Measurements from ENCODE around the gene KCNF1. TPM values are rescaled to one million over a fixed set of nuclear protein-coding genes. Genes with fewer than 3 reads are reported as not detected.

Gene KCNF1
- polyA plus RNA-seq, 1 donor from 2014 or later: 11.4 TPM

DNA sequence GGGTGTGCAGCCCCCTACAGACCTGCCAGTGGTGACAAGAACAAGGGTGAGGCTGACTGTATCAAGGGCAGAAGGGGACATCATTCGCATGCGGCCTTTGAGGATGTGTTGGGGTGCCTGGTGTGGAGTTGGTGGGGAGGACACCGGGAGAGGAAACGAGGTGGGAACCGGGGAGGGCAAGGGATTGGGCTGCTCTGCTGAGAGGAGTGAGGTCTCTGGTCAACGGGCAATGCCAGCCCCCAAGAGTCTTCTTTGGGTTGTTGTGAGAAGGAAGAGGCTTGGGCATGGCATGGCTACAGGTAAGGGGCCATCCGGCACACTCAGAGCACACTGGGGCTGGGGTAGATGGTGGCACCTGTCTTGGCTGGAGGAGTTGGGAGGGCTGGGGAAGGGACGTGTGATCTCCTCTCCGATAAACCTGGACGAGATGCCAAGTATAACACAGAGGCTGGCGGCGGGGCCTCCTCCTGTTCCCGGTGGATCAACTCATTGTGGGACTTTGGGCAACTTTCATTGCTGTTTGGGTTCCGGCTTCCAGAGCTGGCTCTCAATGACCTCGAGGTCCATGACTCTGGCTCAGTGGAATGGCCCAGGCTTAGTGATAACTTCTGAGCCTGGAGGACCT lies 37.0 kb downstream of the KCNF1 start:
- H4K20me1 ChIP-seq (ENCODE audit: insufficient read depth): no peaks in the 10 kb centered on the region
- H3K9me2 ChIP-seq (ENCODE audit: insufficient read depth, low read length): no peaks in the 10 kb centered on the region
- TF ChIP-seq RAD21 (conservative IDR thresholded peaks at IDR 0.05) (no peak), REST (IDR thresholded peaks at IDR 0.05; ENCODE audit: borderline replicate concordance) (no peak), MXI1 (conservative IDR thresholded peaks at IDR 0.05; ENCODE audit: poor library complexity, severe bottlenecking) (no peak), POLR2AphosphoS5 (IDR thresholded peaks at IDR 0.05) (no peak), SMC3 (conservative IDR thresholded peaks at IDR 0.05; ENCODE audit: poor library complexity) (no peak), EP300 (conservative IDR thresholded peaks at IDR 0.05; ENCODE audit: poor library complexity, severe bottlenecking) (no peak), EZH2 (IDR thresholded peaks at IDR 0.05; ENCODE audit: borderline replicate concordance, insufficient read depth, low read length, poor library complexity, severe bottlenecking) (no peak), TAF1 (IDR thresholded peaks at IDR 0.05; ENCODE audit: low read depth) (no peak), CTCF (IDR thresholded peaks at IDR 0.05; ENCODE audit: poor library complexity, severe bottlenecking) (no peak)
- no peaks in the 10 kb centered on the region for H3K9me3 ChIP-seq (ENCODE audit: low read length)
- H3K4me3 ChIP-seq (ENCODE audit: low read length): no peak overlapping the region
- no peaks in the 10 kb centered on the region for H3K79me2 ChIP-seq (replicated peaks; ENCODE audit: insufficient read depth, low read length)
- H2AFZ ChIP-seq (ENCODE audit: low read depth, low read length): no peak overlapping the region
- H3F3A ChIP-seq (ENCODE audit: insufficient read depth, low read length, poor library complexity, severe bottlenecking): no peaks in the 10 kb centered on the region
- no peak overlapping the region for H3K4me2 ChIP-seq (ENCODE audit: low read length)
- H3K27ac ChIP-seq (ENCODE audit: low read length): no peak overlapping the region
- no peak overlapping the region for H3K9ac ChIP-seq (ENCODE audit: low read length)
- no peaks in the 10 kb centered on the region for H3K27me3 ChIP-seq (ENCODE audit: insufficient read depth, low read depth, low read length)
- no peaks in the 10 kb centered on the region for H3K36me3 ChIP-seq (ENCODE audit: insufficient read depth, low read length)

GRCh38 chr2:10949835-10950234 lies 38.1 kb downstream of the KCNF1 start:
- no peaks in the 10 kb centered on the region for H3F3A ChIP-seq (ENCODE audit: insufficient read depth, low read length, poor library complexity, severe bottlenecking)
- no peak overlapping the region for H3K9ac ChIP-seq (ENCODE audit: low read length)
- TF ChIP-seq RAD21 (conservative IDR thresholded peaks at IDR 0.05) (no peak), POLR2AphosphoS5 (IDR thresholded peaks at IDR 0.05) (no peak), SMC3 (conservative IDR thresholded peaks at IDR 0.05; ENCODE audit: poor library complexity) (no peak), EZH2 (IDR thresholded peaks at IDR 0.05; ENCODE audit: borderline replicate concordance, insufficient read depth, low read length, poor library complexity, severe bottlenecking) (no peak), EP300 (conservative IDR thresholded peaks at IDR 0.05; ENCODE audit: poor library complexity, severe bottlenecking) (no peak), REST (IDR thresholded peaks at IDR 0.05; ENCODE audit: borderline replicate concordance) (no peak), MXI1 (conservative IDR thresholded peaks at IDR 0.05; ENCODE audit: poor library complexity, severe bottlenecking) (no peak), CTCF (IDR thresholded peaks at IDR 0.05; ENCODE audit: poor library complexity, severe bottlenecking) (no peak), TAF1 (IDR thresholded peaks at IDR 0.05; ENCODE audit: low read depth) (no peak)
- H3K4me2 ChIP-seq (ENCODE audit: low read length): no peak overlapping the region
- no peaks in the 10 kb centered on the region for H3K9me3 ChIP-seq (ENCODE audit: low read length)
- H3K36me3 ChIP-seq (ENCODE audit: insufficient read depth, low read length): no peaks in the 10 kb centered on the region
- H3K27ac ChIP-seq (ENCODE audit: low read length): no peak overlapping the region
- H2AFZ ChIP-seq (ENCODE audit: low read depth, low read length): no peak overlapping the region
- no peaks in the 10 kb centered on the region for H3K79me2 ChIP-seq (replicated peaks; ENCODE audit: insufficient read depth, low read length)
- H4K20me1 ChIP-seq (ENCODE audit: insufficient read depth): no peaks in the 10 kb centered on the region
- no peak overlapping the region for H3K4me3 ChIP-seq (ENCODE audit: low read length)
- no peaks in the 10 kb centered on the region for H3K9me2 ChIP-seq (ENCODE audit: insufficient read depth, low read length)
- no peaks in the 10 kb centered on the region for H3K27me3 ChIP-seq (ENCODE audit: insufficient read depth, low read depth, low read length)
